ENCODE measurements around the gene GPR162. TPM values are rescaled to one million over a fixed set of nuclear protein-coding genes. Genes with fewer than 3 reads are reported as not detected.
"Not testable (repeated sequence)": the region's sequence is repeated elsewhere in the genome, so short reads cannot be mapped to it uniquely, and the experiment has no call there.

GPR162 gene
- total and polyA plus RNA-seq, 10 donors = 2.1 to 14.7 (median 4.9) TPM

GRCh38 chr12:6869049-6870021 lies 47.7 kb downstream of the GPR162 start:
- Histone ChIP-seq H3K36me3 (peaks cover 0 to 49% (median 35%) of the 10 kb centered on the region in 6 donors), H3K27ac (peak overlapping the region in 6 of 8 donors; percentile 20 to 99 (median 98)), H3K9me3 (no peaks in the 10 kb centered on the region), H3K27me3 (replicated peaks in 1 of 7) (no peaks in the 10 kb centered on the region), H3K4me1 (peaks cover 31 to 77% (median 64%) of the 10 kb centered on the region in 6 donors), H3K4me3 (peak overlapping the region in 5 of 8 donors; percentile 94 to 100 (median 99))
- DNase-seq = peak; percentile 92
- intact Hi-C loops (cut with DNase I; ENCODE audit: low total_unique reads) = loop anchor here (10.0 kb wide), 1 partner anchor 95 kb away; no protein-coding TSS in a partner anchor
- TF ChIP-seq POLR2AphosphoS5 (IDR thresholded peaks at IDR 0.05) = peak; percentile 4 to 60 (median 31)
- TF ChIP-seq POLR2A (IDR thresholded peaks at IDR 0.05) = no peak
- TF ChIP-seq, protein P1, sequence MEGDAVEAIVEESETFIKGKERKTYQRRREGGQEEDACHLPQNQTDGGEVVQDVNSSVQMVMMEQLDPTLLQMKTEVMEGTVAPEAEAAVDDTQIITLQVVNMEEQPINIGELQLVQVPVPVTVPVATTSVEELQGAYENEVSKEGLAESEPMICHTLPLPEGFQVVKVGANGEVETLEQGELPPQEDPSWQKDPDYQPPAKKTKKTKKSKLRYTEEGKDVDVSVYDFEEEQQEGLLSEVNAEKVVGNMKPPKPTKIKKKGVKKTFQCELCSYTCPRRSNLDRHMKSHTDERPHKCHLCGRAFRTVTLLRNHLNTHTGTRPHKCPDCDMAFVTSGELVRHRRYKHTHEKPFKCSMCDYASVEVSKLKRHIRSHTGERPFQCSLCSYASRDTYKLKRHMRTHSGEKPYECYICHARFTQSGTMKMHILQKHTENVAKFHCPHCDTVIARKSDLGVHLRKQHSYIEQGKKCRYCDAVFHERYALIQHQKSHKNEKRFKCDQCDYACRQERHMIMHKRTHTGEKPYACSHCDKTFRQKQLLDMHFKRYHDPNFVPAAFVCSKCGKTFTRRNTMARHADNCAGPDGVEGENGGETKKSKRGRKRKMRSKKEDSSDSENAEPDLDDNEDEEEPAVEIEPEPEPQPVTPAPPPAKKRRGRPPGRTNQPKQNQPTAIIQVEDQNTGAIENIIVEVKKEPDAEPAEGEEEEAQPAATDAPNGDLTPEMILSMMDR (IDR thresholded peaks at IDR 0.05 in 8 of 11, conservative IDR thresholded peaks at IDR 0.05 in 3 of 11) = peak; percentile 87 to 97 (median 94)
- 35 to 65% (median 41%) methylated on average over 9 to 12 of the region's 12 CpGs for WGBS, 5 donors

GRCh38 chr12:6870304-6870703 lies 48.7 kb downstream of the GPR162 start:
- WGBS, 5 donors = 61 to 87% (median 71%) methylated on average over 2 to 4 of the region's 4 CpGs
- H3K4me3 ChIP-seq; DNase-seq; H3K27me3 ChIP-seq (replicated peaks in 1 of 7); intact Hi-C loops (cut with DNase I; ENCODE audit: low total_unique reads); H3K9me3 ChIP-seq: not testable (repeated sequence)
- H3K4me1 ChIP-seq = peaks cover 31 to 87% (median 65%) of the 10 kb centered on the region in 6 donors
- peak overlapping the region in 3 of 8 donors; percentile 43 to 99 (median 99) for H3K27ac ChIP-seq
- H3K36me3 ChIP-seq = peaks cover 0 to 39% (median 27%) of the 10 kb centered on the region in 6 donors

DNA sequence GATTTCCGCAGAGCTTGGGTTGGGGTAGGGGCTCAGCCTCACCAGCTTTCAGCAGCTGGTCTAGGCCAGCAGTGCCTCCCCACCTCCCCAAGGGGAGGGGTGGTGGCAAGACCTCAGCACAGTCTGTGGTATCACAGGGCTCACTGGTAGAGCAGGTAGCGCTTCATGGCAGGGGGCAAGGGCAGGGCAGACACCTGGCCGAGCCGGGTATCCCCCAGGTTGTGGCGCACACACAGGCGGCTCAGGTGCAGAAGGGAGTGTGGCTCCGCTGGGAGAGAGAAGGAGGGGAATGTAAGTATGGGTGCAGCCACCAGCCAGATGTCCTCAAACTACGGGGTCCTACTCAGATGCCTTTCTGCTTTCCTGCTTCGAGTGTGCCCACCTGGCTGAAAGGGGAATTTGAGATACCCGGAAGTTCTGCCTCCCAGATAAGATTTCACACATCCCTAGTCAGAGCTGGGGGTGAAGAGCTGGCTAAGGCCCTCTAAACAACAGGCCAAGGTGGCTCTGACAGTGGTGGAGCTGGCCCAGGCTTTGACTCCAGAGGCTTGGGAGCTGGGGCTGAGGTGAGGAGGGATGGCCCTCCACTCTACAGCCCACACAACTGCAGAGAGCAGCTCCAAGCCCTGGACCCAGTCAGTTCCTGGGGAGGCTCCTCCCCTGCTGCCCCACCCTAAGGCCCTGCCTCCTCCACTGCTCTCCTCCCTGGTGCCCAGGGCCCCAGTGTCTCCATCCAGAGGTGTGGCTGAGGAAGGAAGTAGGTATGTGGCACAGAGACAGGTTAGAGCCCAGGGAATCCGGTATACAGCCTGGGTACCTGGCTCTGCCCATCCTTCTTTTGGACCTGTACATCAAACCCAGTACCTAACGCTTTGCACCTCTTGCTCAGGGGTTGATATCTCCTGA lies 49.7 kb downstream of the GPR162 start:
- 49 to 70% (median 61%) methylated on average over 10 to 12 of the region's 12 CpGs for WGBS, 5 donors
- DNase-seq = peak; percentile 80

More for the DNA sequence above, 49.7 kb downstream of the GPR162 start:
- TF ChIP-seq POLR2AphosphoS5 (IDR thresholded peaks at IDR 0.05) (peak in 2 of 3 donors; percentile 34 to 56), POLR2A (IDR thresholded peaks at IDR 0.05) (no peak)
- TF ChIP-seq, protein P1 (IDR thresholded peaks at IDR 0.05 in 8 of 11, conservative IDR thresholded peaks at IDR 0.05 in 3 of 11) = no peak
- intact Hi-C loops (cut with DNase I; ENCODE audit: low total_unique reads) = no loop called here
- Histone ChIP-seq H3K9me3 (no peaks in the 10 kb centered on the region), H3K27ac (peak overlapping the region in 7 of 8 donors; percentile 81 to 99 (median 91)), H3K36me3 (peaks cover 0 to 40% (median 20%) of the 10 kb centered on the region in 6 donors), H3K27me3 (replicated peaks in 1 of 7) (no peaks in the 10 kb centered on the region), H3K4me1 (peaks cover 31 to 84% (median 65%) of the 10 kb centered on the region in 6 donors), H3K4me3 (peak overlapping the region in 6 of 8 donors; percentile 83 to 97 (median 94))
